Tibial nerve (tissue), 4 donors: Measurements from ENCODE around the gene IER3.

Experiments
- EP300 ChIP-seq, 2 donors: sonication (generic); formaldehyde crosslinking; IDR thresholded peaks; one replicate each; pipeline ENCODE4 v1.6.1; 2017; ENCODE audit warnings: antibody characterized with exemption in 2 of 2, mild to moderate bottlenecking in 1 of 2
- POLR2A ChIP-seq, 2 donors: fragments of 450-650 bp; IDR thresholded peaks; one replicate each; pipeline ENCODE4 v1.6.1; 2017; ENCODE audit warnings: antibody characterized with exemption in 2 of 2, mild to moderate bottlenecking in 2 of 2, moderate library complexity in 2 of 2
- TF ChIP-seq, protein P1 (sequence below), 5 experiments: fragments of 200-600 bp in 3 of 5; fragments of 450-650 bp in 2 of 5; sonication (generic) in 3 of 5; IDR thresholded peaks; one replicate each; pipeline ENCODE4 v1.5.1; 2016 to 2019; ENCODE audit warnings: antibody characterized with exemption in 5 of 5, mild to moderate bottlenecking in 3 of 5, moderate library complexity in 2 of 5

DNA sequence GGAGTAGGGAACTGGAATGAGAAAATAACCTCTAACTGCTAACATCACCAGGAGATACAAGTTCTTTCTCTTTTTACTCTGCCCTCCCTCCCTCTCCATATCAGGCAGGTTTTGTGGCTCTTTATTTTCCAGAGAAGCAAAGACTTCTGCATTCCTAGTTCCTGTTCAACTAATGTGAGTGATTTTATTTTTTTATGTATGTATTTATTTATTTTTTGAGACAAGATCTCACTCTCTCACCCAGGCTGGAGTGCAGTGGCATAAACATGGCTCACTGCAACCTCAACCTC lies 6.0 kb upstream of the IER3 start:
- no peak for TF ChIP-seq POLR2A (IDR thresholded peaks at IDR 0.05)
- TF ChIP-seq, protein P1, sequence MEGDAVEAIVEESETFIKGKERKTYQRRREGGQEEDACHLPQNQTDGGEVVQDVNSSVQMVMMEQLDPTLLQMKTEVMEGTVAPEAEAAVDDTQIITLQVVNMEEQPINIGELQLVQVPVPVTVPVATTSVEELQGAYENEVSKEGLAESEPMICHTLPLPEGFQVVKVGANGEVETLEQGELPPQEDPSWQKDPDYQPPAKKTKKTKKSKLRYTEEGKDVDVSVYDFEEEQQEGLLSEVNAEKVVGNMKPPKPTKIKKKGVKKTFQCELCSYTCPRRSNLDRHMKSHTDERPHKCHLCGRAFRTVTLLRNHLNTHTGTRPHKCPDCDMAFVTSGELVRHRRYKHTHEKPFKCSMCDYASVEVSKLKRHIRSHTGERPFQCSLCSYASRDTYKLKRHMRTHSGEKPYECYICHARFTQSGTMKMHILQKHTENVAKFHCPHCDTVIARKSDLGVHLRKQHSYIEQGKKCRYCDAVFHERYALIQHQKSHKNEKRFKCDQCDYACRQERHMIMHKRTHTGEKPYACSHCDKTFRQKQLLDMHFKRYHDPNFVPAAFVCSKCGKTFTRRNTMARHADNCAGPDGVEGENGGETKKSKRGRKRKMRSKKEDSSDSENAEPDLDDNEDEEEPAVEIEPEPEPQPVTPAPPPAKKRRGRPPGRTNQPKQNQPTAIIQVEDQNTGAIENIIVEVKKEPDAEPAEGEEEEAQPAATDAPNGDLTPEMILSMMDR (IDR thresholded peaks at IDR 0.05): no peak
- no peak for TF ChIP-seq EP300 (IDR thresholded peaks at IDR 0.05)
